ENCODE measurements around the gene NCOA5. TPM values are rescaled to one million over a fixed set of nuclear protein-coding genes. Genes with fewer than 3 reads are reported as not detected.
A peak's percentile ranks its signal among the peaks of the same experiment; 100 is the strongest.

Gene NCOA5
- total RNA-seq, 6 donors from 2014 or later = 17.1 to 48.2 (median 30.2) TPM

- DNase-seq = peak in 1 of 2 donors; percentile 88
- ATAC-seq (ENCODE audit: low FRiP score in 2 of 2) = peak; percentile 39 to 58
- peak overlapping the region; percentile 25 to 64 (median 50) for H3K4me3 ChIP-seq
These were observed 68.1 kb downstream of the NCOA5 start for GRCh38 chr20:46021361-46022359.

GRCh38 chr20:46020555-46020954, 69.2 kb downstream of the NCOA5 start:
- WGBS, 2 donors = 50 to 72% methylated on average over 4 of the region's 4 CpGs
- Histone ChIP-seq H3K36me3 (no peaks in the 10 kb centered on the region), H3K4me3 (no peak overlapping the region), H3K27ac (no peak overlapping the region), H3K4me1 (peaks cover 15 to 28% (median 21%) of the 10 kb centered on the region in 4 donors), H3K27me3 (peaks cover 0 to 16% (median 7%) of the 10 kb centered on the region in 4 donors), H3K9me3 (no peaks in the 10 kb centered on the region)
- DNase-seq (no peak), ATAC-seq (ENCODE audit: low FRiP score in 2 of 2) (no peak)
- TF ChIP-seq EP300 (IDR thresholded peaks at IDR 0.05) = no peak
- TF ChIP-seq POLR2AphosphoS5 (IDR thresholded peaks at IDR 0.05) = no peak
- TF ChIP-seq POLR2A (IDR thresholded peaks at IDR 0.05) = no peak
- TF ChIP-seq CTCF (IDR thresholded peaks at IDR 0.05) = no peak

More at GRCh38 chr20:46021361-46022359, 68.1 kb downstream of the NCOA5 start:
- 15% methylated on average over 33 of the region's 71 CpGs for WGBS, 2 donors
- no peaks in the 10 kb centered on the region for H3K36me3 ChIP-seq
- no peak for TF ChIP-seq EP300 (IDR thresholded peaks at IDR 0.05)
- no peak for TF ChIP-seq POLR2A (IDR thresholded peaks at IDR 0.05)
- no peak for TF ChIP-seq CTCF (IDR thresholded peaks at IDR 0.05)
- no peak for TF ChIP-seq POLR2AphosphoS5 (IDR thresholded peaks at IDR 0.05)
- peak overlapping the region in 3 of 4 donors; percentile 25 to 64 (median 43) for H3K27ac ChIP-seq
- H3K4me1 ChIP-seq = peaks cover 15 to 28% (median 21%) of the 10 kb centered on the region in 4 donors
- H3K9me3 ChIP-seq = no peaks in the 10 kb centered on the region
- H3K27me3 ChIP-seq = peaks cover 0 to 16% (median 7%) of the 10 kb centered on the region in 4 donors

GRCh38 chr20:46018611-46019010, 71.2 kb downstream of the NCOA5 start:
- ATAC-seq (ENCODE audit: low FRiP score in 2 of 2) = no peak
- Histone ChIP-seq H3K4me3 (no peak overlapping the region), H3K27me3 (peaks cover 0 to 17% (median 9%) of the 10 kb centered on the region in 4 donors), H3K9me3 (no peaks in the 10 kb centered on the region), H3K36me3 (no peaks in the 10 kb centered on the region), H3K27ac (no peak overlapping the region), H3K4me1 (peaks cover 15 to 38% (median 28%) of the 10 kb centered on the region in 4 donors)
- DNase-seq = no peak
- WGBS, 2 donors = 66 to 71% methylated on average over 6 of the region's 6 CpGs
- TF ChIP-seq POLR2A (IDR thresholded peaks at IDR 0.05) (no peak), CTCF (IDR thresholded peaks at IDR 0.05) (no peak), POLR2AphosphoS5 (IDR thresholded peaks at IDR 0.05) (no peak), EP300 (IDR thresholded peaks at IDR 0.05) (no peak)

GRCh38 chr20:46018112-46018511, 71.7 kb downstream of the NCOA5 start:
- no peak for DNase-seq
- Histone ChIP-seq H3K27ac (no peak overlapping the region), H3K27me3 (peaks cover 0 to 21% (median 12%) of the 10 kb centered on the region in 4 donors), H3K4me1 (peaks cover 15 to 40% (median 31%) of the 10 kb centered on the region in 4 donors), H3K36me3 (no peaks in the 10 kb centered on the region), H3K4me3 (no peak overlapping the region), H3K9me3 (no peaks in the 10 kb centered on the region)
- TF ChIP-seq EP300 (IDR thresholded peaks at IDR 0.05) (no peak), POLR2AphosphoS5 (IDR thresholded peaks at IDR 0.05) (no peak), POLR2A (IDR thresholded peaks at IDR 0.05) (no peak), CTCF (IDR thresholded peaks at IDR 0.05) (no peak)
- ATAC-seq (ENCODE audit: low FRiP score in 2 of 2) = no peak
- 45 to 69% methylated on average over 4 of the region's 4 CpGs for WGBS, 2 donors
